ENCODE data around the gene FAM181B. TPM values are rescaled to one million over a fixed set of nuclear protein-coding genes. Genes with fewer than 3 reads are reported as not detected.

FAM181B gene
- total RNA-seq, 1 experiment from 2014 or later, result 0.09 TPM

- no peaks in the 10 kb centered on the region for H3K27me3 Mint-ChIP-seq (ENCODE audit: unreplicated experiment)
- peak; percentile 44 for TF ChIP-seq CTCF (IDR thresholded peaks at IDR 0.05; ENCODE audit: unreplicated experiment)
Observed at GRCh38 chr11:82775736-82776346, 42.2 kb upstream of the FAM181B start.

DNA sequence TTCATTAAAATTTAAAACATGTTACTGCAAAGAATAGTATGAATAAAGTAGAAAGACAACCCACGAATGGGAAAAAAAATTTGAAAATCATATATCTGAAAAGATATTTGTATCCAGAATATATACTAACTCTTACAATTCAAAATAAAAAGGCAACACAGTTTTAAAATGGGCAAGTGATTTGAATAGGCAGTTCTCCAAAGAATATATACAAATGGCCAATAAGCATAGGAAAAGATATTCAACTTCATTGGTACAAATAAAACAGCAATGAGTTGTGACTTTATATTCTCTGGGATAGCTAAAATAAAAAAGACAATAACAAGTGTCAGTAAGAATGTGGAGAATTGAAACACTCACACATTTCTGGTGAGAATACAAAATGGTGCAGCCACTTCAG lies 41.6 kb upstream of the FAM181B start:
- BruUV-seq (replicated peaks), result no TSS peak
- intact Hi-C loops (cut with micrococcal nuclease; ENCODE audit: unreplicated experiment), result loop anchor here (1.0 kb wide), 1 partner anchor 89 kb away; no protein-coding TSS in a partner anchor

More at GRCh38 chr11:82775736-82776346, 42.2 kb upstream of the FAM181B start:
- peak; percentile 57 for DNase-seq
- intact Hi-C loops (cut with micrococcal nuclease; ENCODE audit: unreplicated experiment), result loop anchor here (1.0 kb wide), 1 partner anchor 88 kb away; no protein-coding TSS in a partner anchor
- CTCF ChIA-PET, result interaction anchor here (0.5 to 0.8 kb wide), 2 partner anchors 9 to 43 kb away, joined by 4 read pairs; no protein-coding TSS in a partner anchor
- H3K4me3 Mint-ChIP-seq (ENCODE audit: low read depth, unreplicated experiment), result no peak overlapping the region
- H3K36me3 Mint-ChIP-seq (ENCODE audit: insufficient read depth, unreplicated experiment), result no peaks in the 10 kb centered on the region
- H3K27ac Mint-ChIP-seq (ENCODE audit: unreplicated experiment), result no peak overlapping the region
- H3K9me3 Mint-ChIP-seq (ENCODE audit: low read depth, unreplicated experiment), result no peaks in the 10 kb centered on the region
- no TSS peak for BruUV-seq (replicated peaks)
- no peaks in the 10 kb centered on the region for H3K4me1 Mint-ChIP-seq (ENCODE audit: low read depth, unreplicated experiment)

DNA sequence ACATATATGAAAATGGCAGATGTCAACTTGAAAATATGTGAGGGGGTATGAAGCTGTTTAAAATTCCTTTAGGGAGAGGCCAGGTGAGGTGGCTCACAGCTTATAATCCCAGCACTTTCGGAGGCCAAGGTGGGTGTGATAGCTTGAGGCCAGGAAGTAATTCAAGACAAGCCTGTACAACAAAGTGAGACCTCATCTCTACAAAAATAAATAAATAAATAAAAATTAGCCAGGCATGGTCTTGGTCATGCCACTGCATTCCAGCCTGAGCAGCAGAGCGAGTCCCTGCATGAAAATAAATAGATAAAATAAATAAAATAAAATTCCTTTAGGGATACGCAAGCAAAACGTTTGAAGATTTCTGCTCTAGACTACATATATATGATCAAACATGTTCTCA lies 38.1 kb upstream of the FAM181B start:
- DNase-seq, result no peak
- Mint-ChIP-seq H3K4me3 (ENCODE audit: low read depth, unreplicated experiment) (no peak overlapping the region), H3K4me1 (ENCODE audit: low read depth, unreplicated experiment) (no peaks in the 10 kb centered on the region), H3K36me3 (ENCODE audit: insufficient read depth, unreplicated experiment) (no peaks in the 10 kb centered on the region), H3K27me3 (ENCODE audit: unreplicated experiment) (no peaks in the 10 kb centered on the region), H3K9me3 (ENCODE audit: low read depth, unreplicated experiment) (no peaks in the 10 kb centered on the region), H3K27ac (ENCODE audit: unreplicated experiment) (no peak overlapping the region)
- TF ChIP-seq CTCF (IDR thresholded peaks at IDR 0.05; ENCODE audit: unreplicated experiment), result no peak
- CTCF ChIA-PET, result no interaction called here
- intact Hi-C loops (cut with micrococcal nuclease; ENCODE audit: unreplicated experiment), result no loop called here
- no TSS peak for BruUV-seq (replicated peaks)

More for the DNA sequence above, 41.6 kb upstream of the FAM181B start:
- H3K27me3 Mint-ChIP-seq (ENCODE audit: unreplicated experiment), result no peaks in the 10 kb centered on the region
- H3K36me3 Mint-ChIP-seq (ENCODE audit: insufficient read depth, unreplicated experiment), result no peaks in the 10 kb centered on the region
- no peaks in the 10 kb centered on the region for H3K9me3 Mint-ChIP-seq (ENCODE audit: low read depth, unreplicated experiment)
- CTCF ChIA-PET, result no interaction called here
- DNase-seq, result no peak
- no peak overlapping the region for H3K27ac Mint-ChIP-seq (ENCODE audit: unreplicated experiment)
- TF ChIP-seq CTCF (IDR thresholded peaks at IDR 0.05; ENCODE audit: unreplicated experiment), result no peak
- H3K4me1 Mint-ChIP-seq (ENCODE audit: low read depth, unreplicated experiment), result no peaks in the 10 kb centered on the region
- H3K4me3 Mint-ChIP-seq (ENCODE audit: low read depth, unreplicated experiment), result no peak overlapping the region

DNA sequence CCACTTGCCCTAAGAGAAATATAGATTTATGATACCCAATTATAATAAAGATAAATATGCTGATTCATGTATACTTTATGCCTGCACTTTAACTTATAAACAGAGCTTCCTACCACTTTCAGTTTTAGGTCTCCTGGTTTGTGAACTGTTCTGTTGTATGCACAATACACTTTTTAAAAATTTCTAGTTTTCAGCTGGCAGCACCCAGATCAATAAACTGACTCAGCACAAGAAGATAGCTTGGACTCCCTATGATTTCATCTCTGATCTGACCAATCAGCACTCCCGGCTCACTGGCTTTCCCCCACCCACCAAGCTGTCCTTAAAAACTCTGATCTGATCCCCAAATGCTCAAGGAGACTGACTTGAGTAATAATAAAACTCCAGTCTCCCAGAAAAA lies 33.5 kb upstream of the FAM181B start:
- no peak overlapping the region for H3K4me3 Mint-ChIP-seq (ENCODE audit: low read depth, unreplicated experiment)
- no peak for TF ChIP-seq CTCF (IDR thresholded peaks at IDR 0.05; ENCODE audit: unreplicated experiment)
- intact Hi-C loops (cut with micrococcal nuclease; ENCODE audit: unreplicated experiment), result no loop called here
- BruUV-seq (replicated peaks), result no TSS peak
- H3K36me3 Mint-ChIP-seq (ENCODE audit: insufficient read depth, unreplicated experiment), result no peaks in the 10 kb centered on the region
- H3K4me1 Mint-ChIP-seq (ENCODE audit: low read depth, unreplicated experiment), result no peaks in the 10 kb centered on the region
- H3K9me3 Mint-ChIP-seq (ENCODE audit: low read depth, unreplicated experiment), result no peaks in the 10 kb centered on the region
- no peak overlapping the region for H3K27ac Mint-ChIP-seq (ENCODE audit: unreplicated experiment)
- CTCF ChIA-PET, result interaction anchor here (1.2 kb wide), 1 partner anchor 9 kb away, joined by 4 read pairs; no protein-coding TSS in a partner anchor
- no peak for DNase-seq
- no peaks in the 10 kb centered on the region for H3K27me3 Mint-ChIP-seq (ENCODE audit: unreplicated experiment)
